BLaER1 treated with 17β-estradiol and CSF1 and Interleukin-3, amounts not matched to agents 10 nM and 100 nM (cell line): ENCODE measurements around the gene IVD.

Experiments used
- H3K27ac ChIP-seq, 11 experiments: shearing (Covaris generic); formaldehyde crosslinking; 2 replicates each; pipeline ENCODE4 v1.8.1; 2022
- H3K27me3 ChIP-seq, 11 experiments: shearing (Covaris generic); formaldehyde crosslinking; 2 replicates each; pipeline ENCODE4 v1.8.1; 2022
- H3K36me3 ChIP-seq, 11 experiments: shearing (Covaris generic); formaldehyde crosslinking; 2 replicates each; pipeline ENCODE4 v1.8.1; 2022
- H3K4me1 ChIP-seq, 10 experiments: shearing (Covaris generic); formaldehyde crosslinking; 2 replicates each; pipeline ENCODE4 v1.8.1; 2022
- H3K4me2 ChIP-seq, 11 experiments: shearing (Covaris generic); formaldehyde crosslinking; 2 replicates each; pipeline ENCODE4 v1.8.1; 2022
- H3K4me3 ChIP-seq, 10 experiments: shearing (Covaris generic); formaldehyde crosslinking; 2 replicates each; pipeline ENCODE4 v1.8.1; 2022
- H3K9ac ChIP-seq, 11 experiments: shearing (Covaris generic); formaldehyde crosslinking; 2 replicates each; pipeline ENCODE4 v1.8.1; 2022
- H3K9me3 ChIP-seq, 11 experiments: shearing (Covaris generic); formaldehyde crosslinking; replicated peaks in 1 of 11; 2 replicates each; pipeline ENCODE4 v1.8.1; 2022
- H4K20me1 ChIP-seq, 11 experiments: shearing (Covaris generic); formaldehyde crosslinking; 2 replicates each; pipeline ENCODE4 v1.8.1; 2022
- Cebpa-rat ChIP-seq, 11 experiments: shearing (Covaris generic); IDR thresholded peaks; 2 replicates each; pipeline ENCODE4 v1.8.1; 2022

Gene IVD

GRCh38 chr15:40368719-40369473 lies 36.7 kb upstream of the IVD start:
- H3K4me3 ChIP-seq, result no peak overlapping the region
- no peaks in the 10 kb centered on the region for H3K27me3 ChIP-seq
- peak overlapping the region in 4 of 11 experiments; percentile 47 to 76 (median 65); a peak in 6 of 22 replicates for H3K9ac ChIP-seq
- no peaks in the 10 kb centered on the region for H3K9me3 ChIP-seq
- H4K20me1 ChIP-seq, result no peaks in the 10 kb centered on the region; a peak in 1 of 22 replicates
- TF ChIP-seq Cebpa-rat (IDR thresholded peaks at IDR 0.05), result no peak
- no peaks in the 10 kb centered on the region; a peak in 1 of 22 replicates for H3K36me3 ChIP-seq
- peak overlapping the region in 8 of 11 experiments; percentile 35 to 71 (median 55); a peak in 13 of 22 replicates for H3K27ac ChIP-seq
- H3K4me1 ChIP-seq, result peaks cover 20 to 47% (median 29%) of the 10 kb centered on the region in 10 experiments
- peak overlapping the region; percentile 79 to 99 (median 91) for H3K4me2 ChIP-seq

DNA sequence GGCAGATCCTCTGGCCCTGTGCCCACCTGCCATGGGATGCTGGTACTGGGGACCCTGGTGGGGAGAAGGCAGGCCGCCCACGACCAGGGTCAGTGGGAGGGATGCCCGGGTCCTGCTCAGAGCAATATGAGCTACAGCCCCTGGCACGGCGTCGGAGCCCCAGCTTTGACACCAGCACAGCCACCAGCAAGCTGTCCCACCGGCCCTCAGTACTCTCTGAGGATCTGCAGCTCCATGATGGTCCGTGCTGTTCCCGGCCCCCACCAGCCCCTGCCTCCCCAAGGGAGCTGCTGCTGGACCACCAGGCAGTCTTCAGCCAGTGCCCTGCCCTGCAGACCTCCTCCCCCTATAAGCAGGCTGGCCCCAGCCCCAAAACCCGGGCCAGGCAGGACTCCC lies 36.1 kb upstream of the IVD start:
- no peak overlapping the region for H3K9ac ChIP-seq
- TF ChIP-seq Cebpa-rat (IDR thresholded peaks at IDR 0.05), result no peak
- peaks cover 20 to 47% (median 29%) of the 10 kb centered on the region in 10 experiments for H3K4me1 ChIP-seq
- H3K9me3 ChIP-seq, result no peaks in the 10 kb centered on the region
- H3K27ac ChIP-seq, result no peak overlapping the region
- no peaks in the 10 kb centered on the region for H4K20me1 ChIP-seq
- no peaks in the 10 kb centered on the region; a peak in 1 of 22 replicates for H3K36me3 ChIP-seq
- no peak overlapping the region for H3K4me2 ChIP-seq
- no peaks in the 10 kb centered on the region for H3K27me3 ChIP-seq
- no peak overlapping the region for H3K4me3 ChIP-seq

DNA sequence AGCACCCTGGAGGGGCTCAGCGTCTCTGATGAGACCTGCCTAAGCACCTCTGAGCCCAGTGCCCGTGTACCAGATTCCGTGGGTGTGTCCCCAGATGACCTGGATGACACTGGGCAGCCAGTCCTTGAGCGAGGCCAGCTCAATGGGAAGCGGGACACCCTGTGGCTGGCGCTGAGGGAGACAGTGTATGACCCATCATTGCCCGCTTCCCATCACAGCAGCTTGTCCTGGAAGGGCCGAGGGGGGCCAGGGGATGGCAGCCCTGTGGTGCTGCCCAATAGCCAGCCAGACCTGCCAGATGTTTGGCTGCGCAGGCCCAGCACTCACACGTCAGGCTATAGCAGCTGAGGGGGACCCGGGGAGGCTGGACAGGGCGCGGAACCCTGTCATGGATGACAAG lies 35.6 kb upstream of the IVD start:
- Histone ChIP-seq H3K4me2 (no peak overlapping the region), H3K9ac (no peak overlapping the region), H4K20me1 (no peaks in the 10 kb centered on the region), H3K27me3 (no peaks in the 10 kb centered on the region), H3K4me1 (peaks cover 20 to 47% (median 29%) of the 10 kb centered on the region in 10 experiments), H3K27ac (no peak overlapping the region), H3K4me3 (no peak overlapping the region), H3K36me3 (no peaks in the 10 kb centered on the region; a peak in 1 of 22 replicates), H3K9me3 (no peaks in the 10 kb centered on the region)
- no peak for TF ChIP-seq Cebpa-rat (IDR thresholded peaks at IDR 0.05)

DNA sequence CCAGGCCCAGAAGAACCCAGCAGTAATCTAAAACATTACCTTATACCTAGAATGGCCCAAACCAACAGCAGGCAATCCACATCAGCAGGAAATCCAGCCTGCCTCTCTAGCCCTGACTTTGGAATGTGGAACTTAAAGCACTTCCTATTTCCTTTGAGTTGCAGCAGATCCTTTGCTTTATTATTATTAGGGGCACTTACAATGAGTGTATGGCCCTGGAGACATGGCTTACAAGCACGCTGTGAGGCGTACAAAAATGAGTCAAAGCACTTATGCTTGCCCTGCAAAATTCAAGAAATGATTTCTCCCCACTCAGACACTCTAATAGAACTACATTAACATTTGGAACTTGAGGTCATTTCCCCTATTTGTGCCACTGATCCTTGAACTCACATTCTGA lies 32.6 kb upstream of the IVD start:
- peaks cover 6 to 34% (median 17%) of the 10 kb centered on the region in 10 experiments; a peak in 19 of 20 replicates for H3K4me1 ChIP-seq
- H3K9me3 ChIP-seq, result no peaks in the 10 kb centered on the region
- H3K4me2 ChIP-seq, result peak overlapping the region in 5 of 11 experiments; percentile 3 to 71 (median 58); a peak in 8 of 22 replicates
- no peak overlapping the region for H3K4me3 ChIP-seq
- TF ChIP-seq Cebpa-rat (IDR thresholded peaks at IDR 0.05), result no peak
- no peak overlapping the region for H3K27ac ChIP-seq
- H3K36me3 ChIP-seq, result no peaks in the 10 kb centered on the region
- no peaks in the 10 kb centered on the region for H4K20me1 ChIP-seq
- no peak overlapping the region for H3K9ac ChIP-seq
- no peaks in the 10 kb centered on the region for H3K27me3 ChIP-seq

DNA sequence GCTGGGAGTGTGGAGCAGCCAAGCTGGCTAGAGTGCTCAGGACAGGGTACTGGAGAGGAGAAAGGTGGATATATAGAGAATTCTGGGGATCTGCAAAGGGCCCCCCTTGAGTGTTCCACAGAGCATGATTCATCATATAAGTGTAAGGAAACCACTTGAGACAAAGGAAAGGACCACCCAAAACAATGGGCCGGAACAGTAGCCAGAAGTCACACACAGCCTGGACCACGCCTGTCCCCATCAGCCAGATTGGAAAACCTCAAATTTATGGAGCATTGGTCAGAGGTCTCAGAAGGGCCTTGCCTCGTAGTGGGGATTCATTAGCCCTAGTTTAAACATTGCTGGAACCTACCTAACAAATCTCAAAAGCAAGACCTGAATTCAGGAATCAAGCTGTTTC lies 28.0 kb upstream of the IVD start:
- H3K27me3 ChIP-seq, result no peaks in the 10 kb centered on the region
- H3K4me1 ChIP-seq, result peaks cover 0 to 28% (median 11%) of the 10 kb centered on the region in 10 experiments; a peak in 17 of 20 replicates
- H3K27ac ChIP-seq, result no peak overlapping the region
- no peak overlapping the region for H3K4me3 ChIP-seq
- H3K9ac ChIP-seq, result no peak overlapping the region
- H4K20me1 ChIP-seq, result no peaks in the 10 kb centered on the region
- no peaks in the 10 kb centered on the region for H3K36me3 ChIP-seq
- H3K4me2 ChIP-seq, result no peak overlapping the region
- no peaks in the 10 kb centered on the region for H3K9me3 ChIP-seq
- TF ChIP-seq Cebpa-rat (IDR thresholded peaks at IDR 0.05), result no peak

DNA sequence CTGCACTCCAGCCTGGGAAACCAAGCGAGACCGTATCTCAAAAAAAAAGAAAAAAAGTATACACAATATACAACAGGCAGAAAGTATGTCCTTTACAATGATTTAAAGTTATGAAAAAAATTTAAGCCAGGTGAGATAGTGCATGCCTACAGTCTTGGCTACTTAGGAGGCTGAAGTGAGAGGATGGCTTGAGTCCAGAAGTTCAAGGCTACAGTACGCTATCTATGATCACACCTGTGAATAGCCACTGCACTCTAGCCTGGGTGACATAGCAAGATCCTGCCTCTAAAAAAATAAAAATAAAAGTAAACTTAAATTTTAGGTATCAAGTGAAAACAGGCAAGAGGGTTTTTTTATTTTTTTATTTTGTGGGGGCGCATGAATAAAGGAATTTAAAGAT lies 26.2 kb upstream of the IVD start:
- no peak overlapping the region for H3K4me3 ChIP-seq
- H3K9ac ChIP-seq, result no peak overlapping the region
- H3K4me2 ChIP-seq, result peak overlapping the region in 5 of 11 experiments; percentile 21 to 73 (median 45); a peak in 8 of 22 replicates
- no peaks in the 10 kb centered on the region for H3K9me3 ChIP-seq
- H3K36me3 ChIP-seq, result peaks cover 0 to 4% (median 0%) of the 10 kb centered on the region in 11 experiments; a peak in 4 of 22 replicates
- H3K4me1 ChIP-seq, result peaks cover 10 to 28% (median 18%) of the 10 kb centered on the region in 10 experiments
- no peak overlapping the region; a peak in 1 of 22 replicates for H3K27ac ChIP-seq
- no peaks in the 10 kb centered on the region for H4K20me1 ChIP-seq
- TF ChIP-seq Cebpa-rat (IDR thresholded peaks at IDR 0.05), result no peak
- no peaks in the 10 kb centered on the region for H3K27me3 ChIP-seq

DNA sequence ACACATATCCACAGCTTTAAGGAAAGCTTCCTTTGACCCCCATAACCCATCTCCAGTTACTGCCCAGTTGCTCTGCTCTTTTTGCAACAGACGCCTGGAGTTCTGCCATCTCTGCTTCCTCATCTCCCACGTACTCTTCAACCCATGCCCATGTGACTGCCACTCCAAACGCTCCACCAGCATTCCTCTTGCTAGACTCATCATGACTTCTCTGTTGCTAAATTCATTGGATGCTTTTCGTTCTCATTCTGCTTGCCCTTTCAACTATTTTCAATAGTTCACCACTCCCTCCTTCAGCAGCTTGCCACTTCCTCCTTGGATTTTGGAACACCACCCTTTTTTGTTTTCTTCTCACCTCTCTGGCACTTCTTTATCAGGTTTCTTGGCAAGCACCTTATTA lies 25.7 kb upstream of the IVD start:
- peaks cover 0 to 9% (median 1%) of the 10 kb centered on the region in 11 experiments; a peak in 12 of 22 replicates for H3K36me3 ChIP-seq
- H3K4me1 ChIP-seq, result peaks cover 14 to 33% (median 22%) of the 10 kb centered on the region in 10 experiments
- H3K27ac ChIP-seq, result no peak overlapping the region; a peak in 1 of 22 replicates
- H3K9me3 ChIP-seq, result no peaks in the 10 kb centered on the region
- peak overlapping the region in 5 of 11 experiments; percentile 21 to 73 (median 45); a peak in 9 of 22 replicates for H3K4me2 ChIP-seq
- no peaks in the 10 kb centered on the region for H3K27me3 ChIP-seq
- H4K20me1 ChIP-seq, result no peaks in the 10 kb centered on the region
- no peak overlapping the region for H3K4me3 ChIP-seq
- TF ChIP-seq Cebpa-rat (IDR thresholded peaks at IDR 0.05), result no peak
- no peak overlapping the region for H3K9ac ChIP-seq

DNA sequence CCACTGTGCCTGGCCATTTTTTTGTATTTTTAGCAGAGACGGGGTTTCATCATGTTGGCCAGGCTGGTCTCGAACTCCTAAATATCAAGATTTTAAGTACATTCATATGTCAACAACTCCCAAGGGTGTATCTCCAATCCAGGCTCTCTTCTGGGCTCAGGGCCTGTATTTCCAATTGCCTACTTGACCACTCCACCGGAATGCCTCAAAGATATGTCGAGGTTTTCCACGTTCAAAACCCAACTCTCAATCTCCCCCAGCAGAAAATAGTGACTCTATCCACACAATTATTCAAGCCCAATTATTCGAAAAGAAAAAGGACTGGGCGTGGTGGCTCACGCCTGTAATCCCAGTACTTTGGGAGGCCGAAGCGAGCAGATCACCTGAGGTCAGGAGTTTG lies 25.0 kb upstream of the IVD start:
- TF ChIP-seq Cebpa-rat (IDR thresholded peaks at IDR 0.05), result no peak
- Histone ChIP-seq H3K4me2 (0 out of 22 replicates have a peak overlapping the region, but pooled peaks of 1 of the 11 experiments have one; percentile 73), H3K4me3 (no peak overlapping the region), H3K36me3 (peaks cover 4 to 16% (median 9%) of the 10 kb centered on the region in 11 experiments; a peak in 20 of 22 replicates), H3K9me3 (peaks cover 0 to 3% (median 0%) of the 10 kb centered on the region in 11 experiments; a peak in 6 of 22 replicates), H4K20me1 (no peaks in the 10 kb centered on the region), H3K27me3 (no peaks in the 10 kb centered on the region), H3K9ac (no peak overlapping the region), H3K4me1 (peaks cover 14 to 39% (median 24%) of the 10 kb centered on the region in 10 experiments), H3K27ac (no peak overlapping the region)

GRCh38 chr15:40381818-40382529 lies 23.6 kb upstream of the IVD start:
- peak overlapping the region in 2 of 11 experiments; percentile 13 to 48; a peak in 1 of 22 replicates for H3K4me2 ChIP-seq

More at GRCh38 chr15:40381818-40382529, 23.6 kb upstream of the IVD start:
- Histone ChIP-seq H3K9ac (no peak overlapping the region), H3K36me3 (peaks cover 13 to 30% (median 22%) of the 10 kb centered on the region in 11 experiments), H3K27ac (peak overlapping the region in 1 of 11 experiments; percentile 90; a peak in 1 of 22 replicates), H3K27me3 (no peaks in the 10 kb centered on the region), H3K4me1 (peaks cover 13 to 39% (median 21%) of the 10 kb centered on the region in 10 experiments), H3K9me3 (peaks cover under 1 to 17% (median 13%) of the 10 kb centered on the region in 11 experiments; a peak in 20 of 22 replicates), H4K20me1 (no peaks in the 10 kb centered on the region), H3K4me3 (no peak overlapping the region)
- no peak for TF ChIP-seq Cebpa-rat (IDR thresholded peaks at IDR 0.05)
